Panc1 (cell line): ENCODE results near the gene MX1.

Experiments used
- TCF7L2 ChIP-seq: IDR thresholded peaks from 2 replicates; pipeline ENCODE4 v1.6.1; 2011; ENCODE audit warnings: mild to moderate bottlenecking, low read depth, low read length, inconsistent platforms
- TF ChIP-seq, protein P1 (sequence below): fragments of 450-650 bp; IDR thresholded peaks from 2 replicates; pipeline ENCODE4 v1.5.1; 2017; ENCODE audit warnings: mild to moderate bottlenecking
- TF ChIP-seq, protein P2 (sequence below), 2 experiments: IDR thresholded peaks; 2 replicates each; pipeline ENCODE4 v1.6.1; 2011 to 2012; ENCODE audit warnings: low read depth in 2 of 2, control low read depth in 1 of 2, low read length in 1 of 2, mild to moderate bottlenecking in 1 of 2, moderate library complexity in 1 of 2; ENCODE audit not compliant: insufficient read depth in 1 of 2

DNA sequence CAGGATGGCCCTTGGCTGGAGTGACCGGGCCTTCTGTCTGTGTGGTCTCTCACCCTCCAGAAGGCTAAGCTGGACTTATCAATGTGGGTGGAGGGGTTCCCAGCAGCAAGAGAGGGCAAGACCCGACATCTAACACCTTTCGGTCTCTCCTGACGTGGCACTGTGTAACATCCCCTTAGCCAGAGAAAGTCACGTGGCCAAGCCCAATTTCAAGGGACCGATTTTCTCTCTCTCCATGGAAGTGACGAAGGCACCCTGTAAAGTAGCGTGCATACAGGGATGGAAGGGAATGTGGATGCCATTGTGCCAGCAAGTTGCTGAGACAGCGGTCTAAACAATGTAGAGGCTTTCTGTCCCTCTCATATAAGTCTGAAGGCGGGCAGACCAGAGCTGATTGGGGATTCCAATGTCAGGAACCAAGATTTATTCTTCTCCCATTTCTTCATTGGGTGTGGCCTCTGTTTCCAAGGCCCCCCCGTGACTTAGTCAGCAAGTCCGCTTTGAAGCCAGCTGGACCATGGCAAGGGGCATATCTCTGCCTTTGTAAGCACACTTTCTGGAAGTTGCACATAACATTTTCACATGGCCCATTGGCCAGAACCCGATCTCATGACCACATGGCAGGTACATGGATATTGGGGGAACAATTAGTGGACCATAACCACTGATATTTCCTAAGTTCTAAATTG, 12.5 kb downstream of the MX1 start:
- TF ChIP-seq, protein P1, sequence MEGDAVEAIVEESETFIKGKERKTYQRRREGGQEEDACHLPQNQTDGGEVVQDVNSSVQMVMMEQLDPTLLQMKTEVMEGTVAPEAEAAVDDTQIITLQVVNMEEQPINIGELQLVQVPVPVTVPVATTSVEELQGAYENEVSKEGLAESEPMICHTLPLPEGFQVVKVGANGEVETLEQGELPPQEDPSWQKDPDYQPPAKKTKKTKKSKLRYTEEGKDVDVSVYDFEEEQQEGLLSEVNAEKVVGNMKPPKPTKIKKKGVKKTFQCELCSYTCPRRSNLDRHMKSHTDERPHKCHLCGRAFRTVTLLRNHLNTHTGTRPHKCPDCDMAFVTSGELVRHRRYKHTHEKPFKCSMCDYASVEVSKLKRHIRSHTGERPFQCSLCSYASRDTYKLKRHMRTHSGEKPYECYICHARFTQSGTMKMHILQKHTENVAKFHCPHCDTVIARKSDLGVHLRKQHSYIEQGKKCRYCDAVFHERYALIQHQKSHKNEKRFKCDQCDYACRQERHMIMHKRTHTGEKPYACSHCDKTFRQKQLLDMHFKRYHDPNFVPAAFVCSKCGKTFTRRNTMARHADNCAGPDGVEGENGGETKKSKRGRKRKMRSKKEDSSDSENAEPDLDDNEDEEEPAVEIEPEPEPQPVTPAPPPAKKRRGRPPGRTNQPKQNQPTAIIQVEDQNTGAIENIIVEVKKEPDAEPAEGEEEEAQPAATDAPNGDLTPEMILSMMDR: no peak
- TF ChIP-seq, protein P2, sequence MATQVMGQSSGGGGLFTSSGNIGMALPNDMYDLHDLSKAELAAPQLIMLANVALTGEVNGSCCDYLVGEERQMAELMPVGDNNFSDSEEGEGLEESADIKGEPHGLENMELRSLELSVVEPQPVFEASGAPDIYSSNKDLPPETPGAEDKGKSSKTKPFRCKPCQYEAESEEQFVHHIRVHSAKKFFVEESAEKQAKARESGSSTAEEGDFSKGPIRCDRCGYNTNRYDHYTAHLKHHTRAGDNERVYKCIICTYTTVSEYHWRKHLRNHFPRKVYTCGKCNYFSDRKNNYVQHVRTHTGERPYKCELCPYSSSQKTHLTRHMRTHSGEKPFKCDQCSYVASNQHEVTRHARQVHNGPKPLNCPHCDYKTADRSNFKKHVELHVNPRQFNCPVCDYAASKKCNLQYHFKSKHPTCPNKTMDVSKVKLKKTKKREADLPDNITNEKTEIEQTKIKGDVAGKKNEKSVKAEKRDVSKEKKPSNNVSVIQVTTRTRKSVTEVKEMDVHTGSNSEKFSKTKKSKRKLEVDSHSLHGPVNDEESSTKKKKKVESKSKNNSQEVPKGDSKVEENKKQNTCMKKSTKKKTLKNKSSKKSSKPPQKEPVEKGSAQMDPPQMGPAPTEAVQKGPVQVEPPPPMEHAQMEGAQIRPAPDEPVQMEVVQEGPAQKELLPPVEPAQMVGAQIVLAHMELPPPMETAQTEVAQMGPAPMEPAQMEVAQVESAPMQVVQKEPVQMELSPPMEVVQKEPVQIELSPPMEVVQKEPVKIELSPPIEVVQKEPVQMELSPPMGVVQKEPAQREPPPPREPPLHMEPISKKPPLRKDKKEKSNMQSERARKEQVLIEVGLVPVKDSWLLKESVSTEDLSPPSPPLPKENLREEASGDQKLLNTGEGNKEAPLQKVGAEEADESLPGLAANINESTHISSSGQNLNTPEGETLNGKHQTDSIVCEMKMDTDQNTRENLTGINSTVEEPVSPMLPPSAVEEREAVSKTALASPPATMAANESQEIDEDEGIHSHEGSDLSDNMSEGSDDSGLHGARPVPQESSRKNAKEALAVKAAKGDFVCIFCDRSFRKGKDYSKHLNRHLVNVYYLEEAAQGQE (IDR thresholded peaks at IDR 0.05; ENCODE audit: insufficient read depth in 1 of 2, low read depth in 2 of 2, low read length in 1 of 2): no peak
- no peak for TF ChIP-seq TCF7L2
